Measurements from ENCODE around the gene IGLL1. TPM values are rescaled to one million over a fixed set of nuclear protein-coding genes. Genes with fewer than 3 reads are reported as not detected.
A peak's percentile ranks its signal among the peaks of the same experiment; 100 is the strongest.
"Not testable (repeated sequence)": the region's sequence is repeated elsewhere in the genome, so short reads cannot be mapped to it uniquely, and the experiment has no call there.

The IGLL1 gene
- not detected for polyA plus RNA-seq (2013, experiment 1 of 2)
- polyA plus RNA-seq (2013, experiment 2 of 2) = not detected

- no peak for DNase-seq
- WGBS = 68% methylated on average over 12 of the region's 12 CpGs
- Histone ChIP-seq H3K4me3 (ENCODE audit: insufficient read depth in 1 of 2, low read depth in 1 of 2, low read length in 2 of 2) (no peak within 1 kb of the TSS), H3K27ac (ENCODE audit: low read length, poor library complexity, severe bottlenecking) (no peak within 1 kb of the TSS), H3K23ac (ENCODE audit: low read length in 2 of 2) (peak within 1 kb of the TSS in 1 of 2 experiments; percentile 38), H3K9ac (ENCODE audit: low read length) (no peak within 1 kb of the TSS), H3K14ac (ENCODE audit: low read length in 2 of 2) (peak within 1 kb of the TSS in 1 of 2 experiments; percentile 36), H3K36me3 (ENCODE audit: control insufficient read depth in 1 of 2, insufficient read depth in 2 of 2, low read depth in 1 of 2, low read length in 2 of 2) (no peaks in the 10 kb centered on the region), H2BK12ac (ENCODE audit: low read length in 2 of 2) (peak within 1 kb of the TSS in 1 of 2 experiments; percentile 6), H3K79me1 (replicated peaks; ENCODE audit: low read length, poor library complexity, severe bottlenecking) (no peaks in the 10 kb centered on the region), H2AFZ (ENCODE audit: low read depth, low read length) (no peak within 1 kb of the TSS), H2BK15ac (ENCODE audit: low read depth, poor library complexity, severe bottlenecking) (no peak within 1 kb of the TSS), H2BK120ac (ENCODE audit: low read depth, low read length) (no peak within 1 kb of the TSS), H2BK5ac (ENCODE audit: low read depth, low read length, poor library complexity, severe bottlenecking) (no peak within 1 kb of the TSS), H4K8ac (ENCODE audit: low read length) (no peak within 1 kb of the TSS), H4K91ac (ENCODE audit: low read length) (no peak within 1 kb of the TSS), H2AK5ac (ENCODE audit: low read length, severe bottlenecking) (no peak within 1 kb of the TSS), H3K4me2 (ENCODE audit: low read length, poor library complexity, severe bottlenecking) (no peak within 1 kb of the TSS), H3K4me1 (ENCODE audit: control insufficient read depth, insufficient read depth, low read depth, low read length) (no peaks in the 10 kb centered on the region), H3K4ac (ENCODE audit: low read depth in 1 of 2, low read length in 2 of 2) (no peak within 1 kb of the TSS), H3K18ac (ENCODE audit: low read depth in 1 of 2, low read length in 2 of 2) (no peak within 1 kb of the TSS), H3K27me3 (ENCODE audit: control insufficient read depth in 1 of 2, insufficient read depth in 1 of 2, low read length in 2 of 2) (peaks cover 17 to 19% of the 10 kb centered on the region in 2 experiments), H3K9me3 (ENCODE audit: control insufficient read depth, low read length) (no peaks in the 10 kb centered on the region)
Measured at GRCh38 chr22:23579870-23580575, at the start of gene IGLL1. TSS of gene IGLL1 (minus strand) at chr22:23580290. CDS start at chr22:23580190, 100 bp downstream.

- H3K4me1 ChIP-seq (ENCODE audit: control insufficient read depth, insufficient read depth, low read depth, low read length); H2BK120ac ChIP-seq (ENCODE audit: low read depth, low read length); H3K9ac ChIP-seq (ENCODE audit: low read length); H2AK5ac ChIP-seq (ENCODE audit: low read length, severe bottlenecking); H3K4me2 ChIP-seq (ENCODE audit: low read length, poor library complexity, severe bottlenecking); H3K79me1 ChIP-seq (replicated peaks; ENCODE audit: low read length, poor library complexity, severe bottlenecking); H2BK5ac ChIP-seq (ENCODE audit: low read depth, low read length, poor library complexity, severe bottlenecking); H3K18ac ChIP-seq (ENCODE audit: low read depth in 1 of 2, low read length in 2 of 2); H3K9me3 ChIP-seq (ENCODE audit: control insufficient read depth, low read length); H4K8ac ChIP-seq (ENCODE audit: low read length); H3K4me3 ChIP-seq (ENCODE audit: insufficient read depth in 1 of 2, low read depth in 1 of 2, low read length in 2 of 2); H2AFZ ChIP-seq (ENCODE audit: low read depth, low read length); H3K27ac ChIP-seq (ENCODE audit: low read length, poor library complexity, severe bottlenecking); H4K91ac ChIP-seq (ENCODE audit: low read length); H3K23ac ChIP-seq (ENCODE audit: low read length in 2 of 2); H2BK12ac ChIP-seq (ENCODE audit: low read length in 2 of 2); H2BK15ac ChIP-seq (ENCODE audit: low read depth, poor library complexity, severe bottlenecking); DNase-seq; H3K4ac ChIP-seq (ENCODE audit: low read depth in 1 of 2, low read length in 2 of 2); H3K14ac ChIP-seq (ENCODE audit: low read length in 2 of 2); H3K36me3 ChIP-seq (ENCODE audit: control insufficient read depth in 1 of 2, insufficient read depth in 2 of 2, low read depth in 1 of 2, low read length in 2 of 2): not testable (repeated sequence)
- 83% methylated on average over 6 of the region's 6 CpGs for WGBS
- peaks cover 0 to 22% of the 10 kb centered on the region in 2 experiments for H3K27me3 ChIP-seq (ENCODE audit: control insufficient read depth in 1 of 2, insufficient read depth in 1 of 2, low read length in 2 of 2)
Measured at GRCh38 chr22:23628056-23628743, 48.1 kb upstream of the IGLL1 start.

- WGBS = 55% methylated on average over 3 of the region's 3 CpGs
- not testable (repeated sequence) for H3K9me3 ChIP-seq (ENCODE audit: control insufficient read depth, low read length); H3K4ac ChIP-seq (ENCODE audit: low read depth in 1 of 2, low read length in 2 of 2); H3K9ac ChIP-seq (ENCODE audit: low read length); H3K4me1 ChIP-seq (ENCODE audit: control insufficient read depth, insufficient read depth, low read depth, low read length); H2BK120ac ChIP-seq (ENCODE audit: low read depth, low read length); H4K91ac ChIP-seq (ENCODE audit: low read length); H2BK5ac ChIP-seq (ENCODE audit: low read depth, low read length, poor library complexity, severe bottlenecking); H3K14ac ChIP-seq (ENCODE audit: low read length in 2 of 2); H3K27ac ChIP-seq (ENCODE audit: low read length, poor library complexity, severe bottlenecking); H3K23ac ChIP-seq (ENCODE audit: low read length in 2 of 2); H3K4me2 ChIP-seq (ENCODE audit: low read length, poor library complexity, severe bottlenecking); H2BK12ac ChIP-seq (ENCODE audit: low read length in 2 of 2); H4K8ac ChIP-seq (ENCODE audit: low read length); H3K36me3 ChIP-seq (ENCODE audit: control insufficient read depth in 1 of 2, insufficient read depth in 2 of 2, low read depth in 1 of 2, low read length in 2 of 2); H3K18ac ChIP-seq (ENCODE audit: low read depth in 1 of 2, low read length in 2 of 2); H3K79me1 ChIP-seq (replicated peaks; ENCODE audit: low read length, poor library complexity, severe bottlenecking); H2AK5ac ChIP-seq (ENCODE audit: low read length, severe bottlenecking); H2AFZ ChIP-seq (ENCODE audit: low read depth, low read length); H3K4me3 ChIP-seq (ENCODE audit: insufficient read depth in 1 of 2, low read depth in 1 of 2, low read length in 2 of 2); H2BK15ac ChIP-seq (ENCODE audit: low read depth, poor library complexity, severe bottlenecking)
- DNase-seq = peak; percentile 4
- peaks cover 0 to 22% of the 10 kb centered on the region in 2 experiments for H3K27me3 ChIP-seq (ENCODE audit: control insufficient read depth in 1 of 2, insufficient read depth in 1 of 2, low read length in 2 of 2)
Measured at GRCh38 chr22:23627401-23628055, 47.4 kb upstream of the IGLL1 start.
